Cardiac septum (tissue), 1 donor: Measurements from ENCODE around the gene PRKAR1A. TPM values are rescaled to one million over a fixed set of nuclear protein-coding genes. Genes with fewer than 3 reads are reported as not detected.
A peak's percentile ranks its signal among the peaks of the same experiment; 100 is the strongest.
"Not testable (repeated sequence)": the region's sequence is repeated elsewhere in the genome, so short reads cannot be mapped to it uniquely, and the experiment has no call there.

Experiments
- DNase-seq: peaks from one replicate; pipeline ENCODE4 v3.0.0-alpha.2; 2020; ENCODE audit warnings: low spot score
- intact Hi-C: fragments of 100-400 bp; cut with DNase I; formaldehyde crosslinking; loops from one replicate; pipeline ENCODE4 v1.14.0; 2022
- total RNA-seq: library from RNA; stranded (reverse); fragmentation: NEBNext Ultra II Directional; extraction: Animal tissue kit (Norgen Biotek cat#: 25700); gene quantifications from one replicate; pipeline ENCODE4 v1.2.1, GENCODE V29; 2021
- donor health status: DM: no; HTN: no; CAD: no.

Gene PRKAR1A
- total RNA-seq, 1 donor from 2014 or later, result 967 TPM

DNA sequence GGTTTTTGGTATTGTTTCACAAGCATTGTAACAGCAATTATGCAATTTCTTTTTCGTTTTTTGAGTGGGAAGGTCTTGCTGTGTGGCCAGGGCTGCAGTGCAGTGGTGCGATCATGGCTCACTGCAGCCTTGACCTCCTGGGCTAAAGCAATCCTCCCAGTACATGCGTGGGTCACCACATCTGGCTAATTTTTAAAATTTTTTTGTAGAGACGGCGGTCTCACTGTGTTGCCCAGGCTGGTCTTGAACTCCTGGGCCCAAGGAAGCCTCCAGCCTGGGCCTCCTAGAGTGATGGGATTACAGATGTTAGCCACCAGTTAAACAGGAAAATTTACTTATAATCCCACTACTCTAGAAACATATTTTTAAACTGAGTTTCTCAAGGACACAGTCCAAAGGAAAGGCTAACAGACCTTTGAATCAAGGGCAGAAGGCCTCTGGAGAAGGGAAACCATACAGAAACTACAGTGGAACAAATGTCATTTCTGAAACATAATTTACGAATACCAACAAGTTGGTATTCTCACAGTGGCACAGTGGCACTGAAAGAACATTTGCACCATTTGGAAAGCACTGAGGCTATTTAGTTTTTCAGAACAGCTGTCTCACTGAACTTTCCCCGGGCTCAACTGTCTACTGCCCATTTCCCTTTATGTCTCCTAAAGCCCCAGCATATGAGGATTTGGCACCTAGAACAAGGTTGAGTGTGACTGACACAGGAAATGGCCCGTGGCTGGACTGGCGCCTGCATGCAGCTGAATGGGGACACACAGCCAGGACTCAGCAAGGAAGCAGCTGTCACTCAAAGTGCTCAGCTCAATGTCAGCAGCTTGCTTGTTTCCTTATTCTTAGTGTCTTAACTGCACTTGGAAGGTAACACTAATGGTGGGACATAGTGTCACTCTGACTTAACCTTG is 2.8 kb upstream of the PRKAR1A start:
- peak; percentile 85 for DNase-seq
- intact Hi-C loops, result loop anchor here (5.0 kb wide), 1 partner anchor 93 kb away; the partner anchor contains the start of gene FAM20A

DNA sequence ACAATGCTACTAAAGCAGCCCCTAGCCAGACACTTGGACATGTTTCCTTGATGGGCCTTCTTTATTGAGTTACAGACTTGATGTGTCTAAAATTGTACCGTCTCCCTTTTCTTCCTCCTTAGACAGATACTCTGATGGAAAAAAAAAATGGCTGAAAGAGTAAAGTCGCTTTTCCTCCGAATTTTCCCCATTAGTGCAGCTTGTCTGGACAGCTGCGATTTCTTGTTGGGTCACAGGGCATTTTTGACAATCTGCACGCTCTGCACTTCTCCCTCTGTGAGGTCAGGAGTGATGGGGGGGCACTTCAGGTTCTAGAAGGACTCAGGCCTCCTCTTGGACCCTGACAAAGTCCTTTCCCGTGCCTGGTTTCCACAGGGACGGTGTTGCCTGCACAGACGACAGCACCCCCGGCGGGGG is 968 bp upstream of the PRKAR1A start:
- intact Hi-C loops, result loop anchor here (5.0 kb wide), 1 partner anchor 91 kb away; the partner anchor contains the start of gene FAM20A
- no peak for DNase-seq

DNA sequence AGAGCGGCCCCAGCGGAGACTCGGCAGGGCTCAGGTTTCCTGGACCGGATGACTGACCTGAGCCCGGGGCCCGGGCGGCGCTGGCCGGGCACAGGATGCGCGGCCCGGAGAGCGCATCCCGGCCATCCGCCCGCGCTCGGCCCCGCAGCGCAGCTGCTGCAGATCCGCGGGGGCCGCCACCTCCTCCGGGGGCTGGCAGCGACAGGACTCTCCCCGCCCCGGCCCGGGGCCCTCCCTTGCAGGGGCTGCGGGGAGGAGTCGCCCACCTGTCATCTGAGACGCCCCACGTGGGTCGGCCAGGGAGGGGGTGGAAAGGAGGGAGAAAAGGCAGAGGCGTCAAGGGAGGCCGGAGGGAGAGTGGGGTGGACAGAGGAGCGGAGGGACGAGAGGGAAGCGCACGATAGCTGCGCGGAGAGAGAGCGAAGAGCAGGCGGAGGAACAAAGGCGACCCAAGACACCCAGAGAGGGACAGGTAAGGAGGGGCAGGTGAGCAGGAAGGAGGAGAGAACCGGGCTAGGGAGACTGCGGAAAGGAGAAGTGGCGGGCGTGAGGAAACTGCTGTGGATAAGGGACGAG is 471 bp upstream of the PRKAR1A start:
- peak; percentile 92 for DNase-seq
- intact Hi-C loops, result loop anchor here (1.0 to 5.0 kb wide), 2 partner anchors 43 to 91 kb away; partner anchors contain the start of gene FAM20A

DNA sequence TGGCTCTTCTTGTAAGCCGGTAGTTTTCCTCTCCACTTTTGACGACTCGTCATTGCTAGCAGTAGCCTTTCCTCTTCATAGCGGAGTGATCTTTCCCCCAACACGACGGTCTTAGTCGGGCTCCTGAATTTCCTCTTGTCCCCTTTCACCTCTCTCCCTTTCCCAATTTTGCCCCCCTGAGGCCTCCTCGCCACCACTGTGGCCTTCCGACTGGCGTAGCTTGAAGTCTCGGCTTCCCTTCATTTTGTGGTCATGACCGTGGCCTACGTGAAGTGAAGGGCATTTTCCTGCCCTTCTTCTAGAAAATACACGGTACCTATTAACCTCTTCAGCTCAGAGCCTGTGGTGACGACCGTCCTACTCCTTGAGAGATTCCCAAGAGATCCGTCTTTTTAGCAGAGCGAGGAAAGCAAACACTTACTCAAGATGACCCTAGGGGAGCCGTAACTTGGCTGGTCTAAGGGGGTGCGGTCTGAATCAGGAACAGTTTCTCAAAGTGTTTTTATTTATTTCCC is 787 bp downstream of the PRKAR1A start:
- no peak for DNase-seq

DNA sequence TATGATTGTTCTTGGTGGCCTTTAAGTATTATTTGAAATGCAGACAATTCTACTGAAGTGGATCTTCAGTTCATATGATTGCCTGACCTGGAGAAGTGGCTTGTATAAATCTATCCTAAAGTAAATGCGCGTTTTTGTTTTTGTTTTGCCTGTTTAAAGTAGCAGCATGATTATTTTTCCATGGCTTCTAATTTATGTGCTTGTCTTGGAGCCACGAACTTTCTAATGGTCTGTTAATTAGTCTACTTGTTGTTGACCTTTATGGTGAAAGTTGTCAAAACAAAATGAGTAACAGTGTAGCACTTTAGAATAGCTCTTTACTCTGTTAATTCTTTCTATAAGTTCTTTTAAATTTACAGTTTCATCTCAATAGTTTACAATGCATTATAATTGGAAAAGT is 1.7 kb downstream of the PRKAR1A start:
- intact Hi-C loops, result loop anchor here (5.0 kb wide), 1 partner anchor 88 kb away; the partner anchor contains the start of gene FAM20A
- no peak for DNase-seq

More for the DNA sequence above, 787 bp downstream of the PRKAR1A start:
- intact Hi-C loops, result loop anchor here (1.0 to 5.0 kb wide), 2 partner anchors 45 to 89 kb away; partner anchors contain the start of gene FAM20A

DNA sequence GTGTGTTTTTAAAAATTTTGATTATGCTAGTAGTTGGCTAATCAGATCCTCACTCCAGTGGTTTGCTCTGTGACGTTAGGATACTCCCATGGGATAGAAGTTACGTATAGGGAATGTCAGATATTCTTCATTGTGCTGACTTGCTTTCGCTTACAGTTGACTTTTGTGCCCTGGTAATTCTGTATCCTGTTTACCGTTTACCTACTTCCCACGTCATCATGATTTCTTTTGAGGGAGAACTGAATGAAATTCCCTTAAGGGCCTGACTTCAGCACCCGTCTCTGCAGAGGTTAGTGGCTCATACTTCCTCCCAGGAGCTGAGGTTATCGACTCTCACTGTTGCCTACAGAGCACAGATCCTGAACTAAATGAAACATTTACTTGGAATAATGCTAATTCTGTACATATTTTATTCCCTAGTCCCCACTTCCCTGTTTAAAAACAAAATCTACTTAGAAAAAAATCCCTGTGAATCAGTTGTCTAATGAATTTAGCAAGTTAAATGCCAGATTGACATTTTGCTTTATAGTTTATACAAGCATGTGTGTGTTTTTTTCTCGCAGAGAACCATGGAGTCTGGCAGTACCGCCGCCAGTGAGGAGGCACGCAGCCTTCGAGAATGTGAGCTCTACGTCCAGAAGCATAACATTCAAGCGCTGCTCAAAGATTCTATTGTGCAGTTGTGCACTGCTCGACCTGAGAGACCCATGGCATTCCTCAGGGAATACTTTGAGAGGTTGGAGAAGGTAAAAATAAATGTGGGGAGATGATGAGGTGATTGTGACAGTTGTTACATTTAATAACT is 2.8 kb downstream of the PRKAR1A start:
- DNase-seq, result no peak
- intact Hi-C loops, result loop anchor here (5.0 kb wide), 1 partner anchor 87 kb away; the partner anchor contains the start of gene FAM20A

DNA sequence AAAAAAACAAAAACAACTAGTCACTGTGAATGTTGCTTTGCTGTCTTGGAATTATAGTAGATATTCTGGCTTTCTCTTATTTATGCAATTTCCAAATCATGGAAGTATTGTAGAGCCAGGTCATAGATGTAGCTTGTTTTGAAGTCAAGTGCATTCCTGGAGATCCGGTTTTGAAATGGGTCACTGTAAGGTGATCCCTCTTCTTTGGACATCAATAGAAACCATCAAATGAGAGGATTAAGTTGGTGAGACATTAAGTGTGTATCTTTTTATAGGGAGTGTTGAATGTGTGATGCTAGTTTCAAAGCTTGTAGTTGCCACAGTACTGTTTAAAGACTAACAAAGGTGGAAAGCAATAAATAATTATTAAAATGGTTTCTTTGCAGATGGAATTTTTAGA is 4.5 kb downstream of the PRKAR1A start:
- no peak for DNase-seq
- intact Hi-C loops, result no loop called here

DNA sequence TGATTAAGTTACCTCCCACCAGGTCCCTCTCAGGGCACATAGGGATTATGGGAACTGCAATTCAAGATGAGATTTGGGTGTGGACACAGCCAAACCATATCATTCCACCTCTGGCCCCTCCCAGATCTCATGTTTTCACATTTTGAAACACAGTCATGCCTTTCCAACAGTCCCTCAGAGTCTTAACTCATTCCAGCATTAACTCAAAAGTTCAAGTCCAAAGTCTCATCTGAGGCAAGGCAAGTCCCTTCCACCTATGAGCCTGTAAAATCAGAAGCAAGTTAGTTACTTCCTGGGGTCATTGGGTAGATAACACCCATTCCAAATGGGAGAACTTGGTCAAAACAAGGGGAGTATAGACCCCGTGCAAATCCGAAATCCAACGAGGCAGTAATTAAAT is 5.4 kb downstream of the PRKAR1A start:
- DNase-seq, intact Hi-C loops: not testable (repeated sequence)

DNA sequence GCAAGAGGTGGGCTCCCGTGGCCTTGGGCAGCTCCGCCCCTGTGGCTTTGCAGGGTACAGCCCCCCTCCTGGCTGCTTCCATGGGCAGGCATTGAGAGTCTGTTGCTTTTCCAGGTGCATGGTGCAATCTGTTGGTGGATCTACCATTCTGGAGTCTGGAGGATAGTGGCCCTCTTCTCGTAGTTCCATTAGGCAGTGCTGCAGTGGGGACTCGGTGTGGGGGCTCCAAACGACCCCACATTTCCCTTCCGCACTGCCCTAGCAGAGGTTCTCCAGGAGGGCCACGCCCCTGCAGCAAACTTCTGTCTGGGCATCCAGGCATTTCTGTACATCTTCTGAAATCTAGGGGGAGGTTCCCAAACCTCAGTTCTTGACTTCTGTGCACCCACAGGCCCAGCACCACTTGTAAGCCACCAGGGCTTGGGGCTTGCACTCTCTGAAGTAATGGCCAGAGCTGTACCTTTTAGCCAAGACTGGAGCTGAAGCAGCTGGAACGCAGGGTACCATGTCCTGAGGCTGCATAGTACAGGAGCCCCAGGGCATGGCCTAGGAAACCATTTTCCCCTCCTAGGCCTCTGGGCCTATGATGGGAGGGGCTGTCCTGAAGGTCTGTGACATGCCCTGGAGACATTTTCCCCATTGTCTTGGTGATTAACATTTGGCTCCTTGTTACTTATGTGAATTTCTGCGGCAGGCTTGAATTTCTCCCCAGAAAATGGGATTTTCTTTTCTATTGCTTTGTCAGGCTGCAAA is 6.0 kb downstream of the PRKAR1A start:
- DNase-seq, result no peak
- intact Hi-C loops, result no loop called here

DNA sequence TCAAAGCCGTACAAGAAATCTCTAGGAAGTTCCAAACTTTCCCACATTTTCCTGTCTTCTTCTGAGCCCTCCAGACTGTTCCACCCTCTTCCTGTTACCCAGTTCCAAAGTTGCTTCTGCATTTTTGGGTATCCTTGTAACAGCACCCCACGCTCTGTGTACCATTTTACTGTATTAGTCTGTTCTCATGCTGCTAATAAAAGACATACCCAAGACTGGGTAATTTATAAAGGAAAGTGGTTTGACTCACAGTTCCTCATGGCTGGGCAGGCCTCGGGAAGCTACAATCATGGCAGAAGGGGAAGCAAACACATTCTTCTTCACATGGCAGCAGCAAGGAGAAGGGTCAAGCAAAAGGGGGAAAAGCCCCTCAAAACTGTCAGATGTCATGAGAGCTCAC is 6.8 kb downstream of the PRKAR1A start:
- intact Hi-C loops, result not testable (repeated sequence)

DNA sequence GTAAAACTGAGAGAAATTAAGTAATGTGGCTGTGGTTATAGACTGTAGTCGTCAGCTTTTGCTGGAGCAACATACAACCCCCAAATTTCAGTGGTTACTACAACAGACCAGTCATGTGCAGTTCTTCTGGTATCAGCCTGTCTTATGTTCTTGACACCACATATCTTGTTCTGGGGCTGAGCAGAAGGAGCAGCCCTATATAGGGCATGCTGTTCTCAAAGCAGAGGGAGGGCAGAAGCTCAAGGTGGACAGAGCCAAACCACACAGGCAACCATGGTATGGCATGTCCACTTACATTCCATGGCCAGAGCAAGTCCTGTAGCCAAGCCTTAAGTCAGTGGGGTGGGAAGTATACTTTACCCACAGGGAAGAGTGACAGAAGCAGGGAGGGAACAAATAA is 7.7 kb downstream of the PRKAR1A start:
- intact Hi-C loops, result no loop called here
- DNase-seq, result no peak

More for the DNA sequence above, 6.8 kb downstream of the PRKAR1A start:
- DNase-seq, result not testable (repeated sequence)

DNA sequence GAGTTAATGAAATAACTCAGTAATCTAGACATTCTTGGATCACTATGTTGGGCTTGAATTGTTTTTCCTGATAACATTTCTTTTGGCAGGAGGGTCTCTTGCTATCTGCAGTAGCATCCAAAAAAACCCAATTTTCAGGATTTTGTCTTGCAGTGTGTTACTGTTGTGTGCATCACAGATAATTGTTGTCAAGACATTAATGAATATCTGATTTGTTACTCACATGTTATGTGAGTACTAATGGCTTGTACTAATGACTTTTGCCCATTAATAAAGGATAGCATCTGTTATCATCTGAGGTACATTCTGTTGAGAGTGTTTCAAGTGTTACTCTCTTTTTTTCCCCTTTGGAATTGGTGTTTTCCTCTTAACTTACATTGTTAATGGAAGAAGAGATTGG is 10.0 kb downstream of the PRKAR1A start:
- intact Hi-C loops, result no loop called here
- no peak for DNase-seq

DNA sequence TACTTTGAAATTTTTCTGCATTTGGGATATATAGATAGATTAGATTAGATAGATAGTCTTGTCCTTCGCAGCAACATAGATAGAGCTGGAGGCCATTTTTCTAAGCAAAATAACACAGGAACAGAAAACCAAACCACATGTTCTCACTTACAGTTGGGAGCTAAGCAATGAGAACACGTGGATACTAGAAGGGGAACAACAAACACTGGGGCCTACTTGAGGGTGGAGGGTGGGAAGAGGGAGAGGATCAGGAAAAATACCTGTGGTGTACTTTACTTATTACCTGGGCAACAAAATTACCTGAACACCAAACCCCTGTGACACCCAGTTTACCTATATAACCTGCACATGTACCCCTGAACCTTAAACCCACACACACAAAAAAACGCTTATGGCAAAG is 14.3 kb downstream of the PRKAR1A start:
- intact Hi-C loops, result no loop called here
- DNase-seq, result no peak

DNA sequence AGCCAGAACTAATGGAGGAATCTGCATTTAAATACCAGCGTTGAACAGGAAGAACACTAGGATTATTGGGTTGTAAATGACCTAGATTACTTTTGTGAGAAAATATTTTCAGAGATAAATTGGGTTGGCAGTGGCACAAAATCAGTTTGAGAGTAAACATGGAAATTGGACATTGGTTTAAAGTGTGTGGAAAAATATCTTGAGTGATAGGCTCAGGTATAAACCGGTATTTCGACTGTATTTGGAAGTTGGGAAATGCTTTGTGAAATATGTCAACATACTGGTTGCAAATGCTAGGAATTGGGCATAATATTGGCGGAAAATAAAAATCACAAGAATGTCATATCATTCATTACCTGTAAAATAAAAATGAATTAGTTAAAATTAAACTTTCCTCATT is 15.1 kb downstream of the PRKAR1A start:
- intact Hi-C loops, result no loop called here
- no peak for DNase-seq

DNA sequence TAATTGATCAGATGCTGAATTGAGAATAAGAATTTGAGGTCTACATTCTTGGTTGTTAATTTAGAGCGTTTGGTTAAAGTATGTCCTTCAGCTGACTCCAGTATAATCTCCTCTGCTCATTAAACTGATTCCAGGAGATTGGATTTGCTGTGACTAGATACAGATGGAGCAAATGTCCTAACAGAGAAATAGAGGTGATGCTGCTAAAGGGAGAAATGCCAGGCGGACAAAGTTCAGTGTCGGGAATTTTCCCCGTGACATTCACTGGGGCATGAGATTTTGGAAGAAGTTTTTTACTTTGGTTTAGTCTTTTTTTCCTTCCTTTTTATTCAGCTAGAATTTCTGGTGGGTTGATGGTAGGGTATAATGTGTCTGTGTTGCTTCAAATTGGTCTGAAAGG is 19.0 kb downstream of the PRKAR1A start:
- DNase-seq, result no peak
- intact Hi-C loops, result loop anchor here (10.0 kb wide), 1 partner anchor 234 kb away; no protein-coding TSS in a partner anchor

DNA sequence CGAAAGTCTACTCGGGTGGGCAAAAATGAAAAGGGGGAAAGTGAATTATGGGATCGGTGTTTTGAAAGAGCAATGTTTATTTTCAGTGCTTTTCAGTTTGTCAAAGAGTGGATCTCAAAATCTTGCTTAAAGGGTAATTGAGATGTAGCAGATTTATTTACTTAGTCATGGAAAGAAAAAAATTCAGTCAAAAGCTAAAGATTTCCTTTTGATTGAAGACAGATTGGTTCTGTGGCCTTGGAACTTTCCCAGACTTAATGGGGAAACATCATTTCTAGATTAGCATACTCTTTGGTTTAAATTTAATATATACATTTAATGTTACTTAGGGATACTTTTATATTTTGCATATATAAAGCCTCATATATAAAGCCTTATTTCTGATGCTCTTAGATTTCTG is 20.6 kb downstream of the PRKAR1A start:
- no peak for DNase-seq
- intact Hi-C loops, result loop anchor here (10.0 kb wide), 1 partner anchor 232 kb away; no protein-coding TSS in a partner anchor

DNA sequence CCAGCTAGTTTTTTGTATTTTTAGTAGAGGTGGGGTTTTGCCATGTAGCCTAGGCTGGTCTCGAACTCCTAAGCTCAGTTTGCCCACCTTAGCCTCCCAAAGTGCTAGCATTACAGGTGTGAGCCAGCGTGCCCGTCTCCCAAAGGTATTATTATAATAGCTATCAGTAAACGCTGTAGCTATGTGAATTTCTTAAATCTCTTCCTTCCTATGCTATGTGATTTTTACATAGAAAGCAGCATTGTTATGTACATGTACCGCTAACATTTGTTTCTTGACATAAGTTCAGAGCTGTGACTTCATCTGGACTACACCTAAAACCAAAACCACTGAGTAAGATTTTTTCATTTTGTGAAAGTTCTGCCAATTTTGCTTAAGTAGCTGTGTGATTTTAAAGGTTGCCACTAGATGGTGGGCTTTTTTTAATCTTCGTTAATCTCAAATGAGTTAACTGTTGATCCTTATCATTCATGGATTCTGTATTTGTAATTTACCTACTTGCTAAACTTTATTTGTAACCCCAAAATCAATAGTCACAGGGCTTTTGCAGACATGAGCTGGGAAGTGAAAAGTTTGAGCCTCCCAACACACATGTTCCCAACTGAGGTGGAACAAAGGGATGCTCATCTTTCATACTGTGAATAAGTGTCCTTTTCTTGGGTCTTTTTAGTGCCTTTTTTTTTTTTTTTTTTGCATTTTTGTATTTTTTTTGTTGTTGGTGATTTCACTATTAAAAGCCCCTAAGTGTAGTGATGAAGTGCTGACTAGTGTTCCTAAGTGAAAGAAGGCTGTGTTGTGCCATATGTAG is 21.9 kb downstream of the PRKAR1A start:
- no peak for DNase-seq
- intact Hi-C loops, result loop anchor here (10.0 kb wide), 1 partner anchor 231 kb away; no protein-coding TSS in a partner anchor

DNA sequence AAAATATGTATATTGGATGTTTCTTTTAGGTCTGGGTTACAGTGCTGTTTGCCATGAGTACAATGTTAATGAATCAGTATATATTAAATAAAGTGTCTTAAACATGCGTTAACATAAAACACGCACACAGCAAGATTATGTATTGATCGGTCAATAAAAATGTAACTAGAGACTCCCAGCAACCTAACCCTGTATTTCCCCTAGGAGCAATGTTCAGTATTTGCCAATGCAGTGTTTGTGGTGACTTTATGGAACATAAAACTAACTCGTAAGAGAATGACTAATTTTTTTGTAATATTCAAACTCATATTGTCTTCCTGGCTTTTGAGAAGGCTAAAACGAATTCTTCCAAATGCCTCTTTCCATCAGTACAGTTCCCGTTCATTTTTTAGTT is 22.5 kb downstream of the PRKAR1A start:
- intact Hi-C loops, result loop anchor here (5.0 to 10.0 kb wide), 2 partner anchors 68 to 230 kb away; partner anchors contain the start of gene FAM20A
- DNase-seq, result no peak
